GM18505 (cell line): ENCODE results near the gene TRABD2B.

Experiments used
- ATAC-seq: cut with Tn5 transposase; IDR thresholded peaks from one replicate; pipeline ENCODE4 v1.9.1; 2021; ENCODE audit not compliant: unreplicated experiment
- POLR2A ChIP-seq: IDR thresholded peaks from 4 replicates; pipeline ENCODE4 v1.6.1; 2011; ENCODE audit warnings: borderline replicate concordance; ENCODE audit not compliant: insufficient read depth, insufficient read length; ENCODE audit errors: extremely low read depth

The TRABD2B gene

DNA sequence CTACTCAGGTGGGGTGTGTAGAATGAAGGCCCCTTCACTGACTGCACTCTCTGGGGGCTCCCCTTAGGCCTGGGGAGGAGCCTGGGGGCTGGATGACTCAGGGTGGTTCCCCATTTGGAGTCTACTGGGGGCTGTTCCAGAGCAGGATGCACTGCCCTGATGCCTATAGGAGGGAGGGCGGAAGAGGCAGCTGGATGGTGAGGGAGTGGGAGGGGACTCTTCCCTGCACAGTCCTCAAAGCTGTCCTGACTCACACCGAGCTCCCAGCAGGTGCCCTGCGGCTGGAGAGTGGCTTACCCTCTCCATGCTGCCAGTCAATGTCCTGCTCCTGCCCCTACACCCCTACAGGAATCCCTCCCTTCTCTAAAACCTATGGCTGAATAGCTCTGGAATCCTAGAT lies 204.4 kb downstream of the TRABD2B start:
- ATAC-seq: no peak
- TF ChIP-seq POLR2A: no peak

GRCh38 chr1:47791879-47792608 lies 205.1 kb downstream of the TRABD2B start:
- TF ChIP-seq POLR2A: no peak
- ATAC-seq: no peak

GRCh38 chr1:47788761-47789160 lies 208.4 kb downstream of the TRABD2B start:
- no peak for ATAC-seq
- TF ChIP-seq POLR2A: no peak

DNA sequence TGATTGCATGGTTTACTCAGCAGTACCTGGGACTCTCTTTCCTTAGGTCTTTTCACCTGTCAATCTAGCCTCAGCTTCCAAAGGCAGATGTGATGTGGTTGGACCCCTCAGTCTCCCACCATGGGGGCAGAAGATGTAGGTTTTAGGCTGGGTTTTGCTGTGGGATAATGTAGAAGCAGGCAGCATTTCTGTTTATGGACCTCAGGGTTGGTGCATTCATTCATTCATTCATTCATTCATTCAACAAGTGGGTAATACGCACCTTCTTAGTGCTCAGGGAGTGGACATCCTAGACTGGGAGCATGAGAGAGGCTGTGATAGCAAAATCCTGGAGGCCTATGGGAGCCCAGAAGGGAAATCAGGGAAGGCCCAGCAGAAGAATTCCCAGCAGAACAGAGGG lies 209.6 kb downstream of the TRABD2B start:
- TF ChIP-seq POLR2A: no peak
- no peak for ATAC-seq

GRCh38 chr1:47786316-47786715 lies 210.9 kb downstream of the TRABD2B start:
- TF ChIP-seq POLR2A: no peak
- ATAC-seq: no peak

DNA sequence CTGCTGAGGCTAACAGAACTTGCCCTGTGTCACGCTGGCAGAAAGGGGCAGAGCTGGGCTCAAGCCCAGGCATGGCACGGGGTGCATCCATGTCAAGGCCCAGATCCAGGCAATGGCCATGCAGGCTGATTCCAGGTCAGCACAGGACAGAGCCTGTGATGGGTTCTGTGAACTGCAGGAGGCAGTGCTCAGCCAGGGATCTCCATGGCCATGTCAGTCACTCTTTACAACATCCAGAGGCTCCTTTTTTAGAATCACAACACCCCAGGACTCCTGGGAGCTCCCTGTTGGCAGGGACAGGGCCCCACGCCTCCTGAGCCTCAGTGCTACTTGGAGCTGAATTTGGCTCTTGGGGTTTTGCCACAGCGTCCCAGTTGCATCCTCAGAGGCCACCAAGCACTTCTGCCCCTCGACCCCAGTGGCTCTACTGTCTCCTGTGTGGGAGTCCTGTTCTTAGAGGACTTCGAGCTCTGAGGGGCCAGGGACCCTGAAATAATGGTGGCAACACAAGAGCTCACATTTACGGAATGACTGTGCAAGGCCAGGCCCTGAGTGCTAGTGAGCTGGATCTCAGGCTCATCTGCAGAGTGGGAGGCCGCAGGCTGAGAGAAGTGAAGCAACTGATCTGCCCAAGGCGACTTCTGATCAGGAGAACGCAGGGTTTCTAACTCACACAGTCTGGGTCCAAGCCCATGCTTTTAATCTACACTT lies 211.5 kb downstream of the TRABD2B start:
- no peak for ATAC-seq
- TF ChIP-seq POLR2A: no peak

DNA sequence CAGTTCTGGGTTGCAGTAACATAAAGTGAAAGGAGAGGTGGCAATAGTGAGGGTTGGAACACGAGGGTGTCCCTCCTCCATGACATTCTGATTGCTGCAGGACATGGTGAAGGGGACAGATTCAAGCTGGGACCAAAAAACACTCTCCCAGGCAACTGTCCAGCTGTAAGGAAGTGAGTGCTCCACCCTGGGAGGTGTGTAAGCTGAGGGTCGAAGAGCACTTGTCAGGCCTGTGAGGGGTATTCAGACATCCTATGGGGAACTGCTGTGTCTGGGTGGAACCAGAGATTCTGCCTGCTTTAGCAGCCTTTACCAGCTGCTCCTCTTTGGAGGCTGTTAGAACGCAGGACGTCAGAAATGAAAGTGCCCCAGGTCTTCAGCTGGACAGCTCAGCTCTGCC lies 212.1 kb downstream of the TRABD2B start:
- ATAC-seq: no peak

GRCh38 chr1:47784497-47784822 lies 212.7 kb downstream of the TRABD2B start:
- no peak for ATAC-seq
- TF ChIP-seq POLR2A: no peak

More for the DNA sequence above, 212.1 kb downstream of the TRABD2B start:
- no peak for TF ChIP-seq POLR2A

GRCh38 chr1:47783638-47784496 lies 213.3 kb downstream of the TRABD2B start:
- ATAC-seq: no peak
- TF ChIP-seq POLR2A: no peak

GRCh38 chr1:47782414-47783166 lies 214.6 kb downstream of the TRABD2B start:
- no peak for ATAC-seq

DNA sequence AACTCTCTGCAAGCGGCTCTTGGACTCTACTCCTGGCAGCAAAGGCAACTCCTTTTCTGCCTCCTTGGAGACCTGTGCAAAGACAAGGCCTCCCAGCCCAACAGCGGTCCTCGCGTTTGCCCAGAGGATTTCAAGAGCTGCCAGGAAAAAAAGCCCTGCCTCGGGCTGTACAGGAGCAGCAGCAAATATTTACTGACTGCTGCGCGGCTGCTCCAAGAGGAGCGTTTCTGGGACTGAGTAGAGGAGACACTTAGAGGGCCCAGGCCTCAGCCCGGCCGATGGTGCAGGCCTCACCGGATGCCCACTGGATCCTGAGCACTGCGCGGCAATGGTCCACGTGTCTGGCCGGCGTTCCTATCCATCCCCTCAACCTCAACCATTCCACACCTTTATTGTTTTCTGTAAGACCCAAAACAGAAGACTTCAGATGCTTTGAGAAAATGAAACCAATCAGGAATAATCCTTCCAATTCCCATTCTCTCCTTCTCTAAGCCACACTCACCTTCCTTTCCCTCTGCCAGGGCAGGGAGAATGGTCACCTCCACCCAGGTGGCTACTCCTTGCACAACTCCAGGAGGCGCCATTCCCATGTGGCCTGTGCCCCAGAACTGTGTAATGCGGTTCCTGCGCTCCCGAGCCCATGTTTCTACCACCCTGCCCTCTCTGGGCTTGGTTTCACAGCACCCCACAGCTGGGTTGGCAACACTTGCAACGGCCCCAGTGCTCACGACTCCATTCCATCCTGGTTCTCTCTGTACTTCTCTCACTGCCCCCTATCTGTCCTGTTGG lies 215.8 kb downstream of the TRABD2B start:
- no peak for ATAC-seq
- no peak for TF ChIP-seq POLR2A

More at GRCh38 chr1:47782414-47783166, 214.6 kb downstream of the TRABD2B start:
- no peak for TF ChIP-seq POLR2A

- no peak for TF ChIP-seq POLR2A
- ATAC-seq: no peak
Observed at GRCh38 chr1:47780469-47780995, 216.7 kb downstream of the TRABD2B start.

- no peak for ATAC-seq
- no peak for TF ChIP-seq POLR2A
Observed at GRCh38 chr1:47779613-47780012, 217.6 kb downstream of the TRABD2B start.

- no peak for ATAC-seq
- no peak for TF ChIP-seq POLR2A
Observed at GRCh38 chr1:47778280-47778679, 218.9 kb downstream of the TRABD2B start.
